ENCODE data around the gene PDX1. TPM values are rescaled to one million over a fixed set of nuclear protein-coding genes. Genes with fewer than 3 reads are reported as not detected.
A peak's percentile ranks its signal among the peaks of the same experiment; 100 is the strongest.

PDX1 gene
- polyA plus RNA-seq, 3 donors = not detected

DNA sequence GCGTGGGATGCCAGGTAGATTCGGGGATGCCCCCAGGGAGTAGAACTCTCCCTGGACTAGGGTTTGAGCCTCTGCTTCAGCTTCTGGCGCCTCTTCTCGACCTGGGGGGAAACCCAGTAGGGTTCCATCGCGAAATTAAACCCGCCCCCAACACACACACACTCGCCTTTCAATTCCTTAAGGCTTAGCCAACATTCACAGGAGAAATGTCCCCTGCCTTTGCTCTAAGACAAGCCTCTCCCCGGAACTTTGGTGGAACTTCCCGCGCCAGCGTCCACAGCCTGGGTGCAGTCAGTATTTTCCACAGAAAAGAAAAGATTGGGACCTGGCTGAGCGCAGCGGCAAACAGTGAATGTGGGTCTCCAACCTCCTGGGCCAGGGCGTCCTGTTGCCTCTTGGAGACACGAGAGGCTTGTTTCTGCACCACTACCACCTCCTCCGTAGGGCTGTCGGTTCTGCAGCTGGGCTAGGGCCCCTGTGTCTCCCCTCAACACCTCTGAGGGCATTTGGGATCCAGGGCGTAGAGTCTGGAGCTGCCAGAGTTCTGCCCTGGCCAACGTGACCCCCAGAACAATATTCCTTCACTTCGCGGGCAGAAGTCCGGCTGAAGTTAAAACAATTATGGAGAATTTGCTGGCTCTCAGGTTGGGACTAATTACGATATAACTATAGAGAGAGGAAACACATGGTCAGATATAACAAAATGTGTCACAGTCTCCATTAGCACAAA lies 3.2 kb downstream of the PDX1 start:
- Histone ChIP-seq H3K79me2 (ENCODE audit: insufficient read depth, low read length) (no peaks in the 10 kb centered on the region), H3K9ac (ENCODE audit: insufficient read depth, low read length, poor library complexity, severe bottlenecking) (no peak overlapping the region), H3K36me3 (replicated peaks in 1 of 2; ENCODE audit: control insufficient read depth in 1 of 2, insufficient read depth in 2 of 2, low read length in 2 of 2) (no peaks in the 10 kb centered on the region), H3K4me1 (ENCODE audit: control insufficient read depth in 1 of 2, insufficient read depth in 2 of 2, low read length in 2 of 2) (peaks cover 22 to 27% of the 10 kb centered on the region in 2 donors), H3K4me2 (replicated peaks; ENCODE audit: extremely low read depth, low read length, poor library complexity, severe bottlenecking) (no peak overlapping the region), H3K4me3 (replicated peaks in 1 of 3; ENCODE audit: low read depth in 2 of 3, low read length in 3 of 3) (no peak overlapping the region), H2AFZ (ENCODE audit: insufficient read depth, low read depth, low read length, poor library complexity, severe bottlenecking) (no peak overlapping the region), H4K20me1 (ENCODE audit: insufficient read depth, low read length) (no peaks in the 10 kb centered on the region), H3K27ac (ENCODE audit: low read depth in 1 of 2, low read length in 2 of 2) (no peak overlapping the region), H3K9me3 (replicated peaks in 1 of 2; ENCODE audit: control insufficient read depth in 1 of 2, insufficient read depth in 1 of 2, low read length in 2 of 2) (peaks cover 0 to 67% of the 10 kb centered on the region in 2 donors), H3K27me3 (ENCODE audit: control insufficient read depth in 2 of 2, insufficient read depth in 2 of 2, low read length in 2 of 2) (peaks cover 90 to 98% of the 10 kb centered on the region in 2 donors)
- Mint-ChIP-seq H3K4me1 (peaks cover 24% of the 10 kb centered on the region), H3K27ac (no peak overlapping the region), H3K9me3 (peaks cover 0 to 33% (median 18%) of the 10 kb centered on the region in 7 donors), H3K36me3 (peaks cover 4 to 11% of the 10 kb centered on the region in 2 donors), H3K4me3 (peak overlapping the region in 1 of 2 donors; percentile 88), H3K27me3 (ENCODE audit: low read depth in 3 of 3) (peaks cover 95 to 99% (median 96%) of the 10 kb centered on the region in 3 donors)
- TF ChIP-seq, protein P1, sequence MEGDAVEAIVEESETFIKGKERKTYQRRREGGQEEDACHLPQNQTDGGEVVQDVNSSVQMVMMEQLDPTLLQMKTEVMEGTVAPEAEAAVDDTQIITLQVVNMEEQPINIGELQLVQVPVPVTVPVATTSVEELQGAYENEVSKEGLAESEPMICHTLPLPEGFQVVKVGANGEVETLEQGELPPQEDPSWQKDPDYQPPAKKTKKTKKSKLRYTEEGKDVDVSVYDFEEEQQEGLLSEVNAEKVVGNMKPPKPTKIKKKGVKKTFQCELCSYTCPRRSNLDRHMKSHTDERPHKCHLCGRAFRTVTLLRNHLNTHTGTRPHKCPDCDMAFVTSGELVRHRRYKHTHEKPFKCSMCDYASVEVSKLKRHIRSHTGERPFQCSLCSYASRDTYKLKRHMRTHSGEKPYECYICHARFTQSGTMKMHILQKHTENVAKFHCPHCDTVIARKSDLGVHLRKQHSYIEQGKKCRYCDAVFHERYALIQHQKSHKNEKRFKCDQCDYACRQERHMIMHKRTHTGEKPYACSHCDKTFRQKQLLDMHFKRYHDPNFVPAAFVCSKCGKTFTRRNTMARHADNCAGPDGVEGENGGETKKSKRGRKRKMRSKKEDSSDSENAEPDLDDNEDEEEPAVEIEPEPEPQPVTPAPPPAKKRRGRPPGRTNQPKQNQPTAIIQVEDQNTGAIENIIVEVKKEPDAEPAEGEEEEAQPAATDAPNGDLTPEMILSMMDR (IDR thresholded peaks at IDR 0.05) = no peak
- intact Hi-C loops (cut with micrococcal nuclease) = no loop called here
- no peak for DNase-seq
- WGBS (ENCODE audit: insufficient coverage) = 6% methylated on average over 18 of the region's 24 CpGs

DNA sequence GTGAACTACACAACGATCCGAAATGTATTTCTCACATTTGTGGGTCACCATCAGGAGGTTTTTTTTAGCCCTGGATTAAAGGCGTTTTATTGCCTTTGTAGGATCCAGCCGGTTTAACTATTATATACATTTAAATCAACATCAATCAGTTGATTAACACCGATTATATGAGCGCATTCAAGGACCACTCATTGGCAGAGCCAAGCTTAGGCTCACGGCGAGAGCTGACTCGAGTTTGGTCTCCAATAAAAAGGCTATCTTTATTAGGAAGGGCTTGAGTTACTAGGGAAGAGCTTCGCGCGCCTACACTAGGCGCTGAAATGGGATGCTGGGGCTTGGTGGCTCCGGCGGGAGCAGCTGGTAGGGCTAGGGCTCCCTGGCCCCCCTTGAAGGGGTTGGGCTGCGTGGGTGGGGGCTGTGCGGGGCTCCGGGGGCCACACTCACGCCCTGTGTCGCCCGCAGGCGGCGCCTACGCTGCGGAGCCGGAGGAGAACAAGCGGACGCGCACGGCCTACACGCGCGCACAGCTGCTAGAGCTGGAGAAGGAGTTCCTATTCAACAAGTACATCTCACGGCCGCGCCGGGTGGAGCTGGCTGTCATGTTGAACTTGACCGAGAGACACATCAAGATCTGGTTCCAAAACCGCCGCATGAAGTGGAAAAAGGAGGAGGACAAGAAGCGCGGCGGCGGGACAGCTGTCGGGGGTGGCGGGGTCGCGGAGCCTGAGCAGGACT lies 4.2 kb downstream of the PDX1 start:
- no peaks in the 10 kb centered on the region for H3K36me3 ChIP-seq (replicated peaks in 1 of 2; ENCODE audit: control insufficient read depth in 1 of 2, insufficient read depth in 2 of 2, low read length in 2 of 2)
- peaks cover 4 to 9% of the 10 kb centered on the region in 2 donors for H3K36me3 Mint-ChIP-seq
- peaks cover 22 to 27% of the 10 kb centered on the region in 2 donors for H3K4me1 ChIP-seq (ENCODE audit: control insufficient read depth in 1 of 2, insufficient read depth in 2 of 2, low read length in 2 of 2)
- DNase-seq = no peak
- no peaks in the 10 kb centered on the region for H4K20me1 ChIP-seq (ENCODE audit: insufficient read depth, low read length)
- no peak overlapping the region for H3K4me3 ChIP-seq (replicated peaks in 1 of 3; ENCODE audit: low read depth in 2 of 3, low read length in 3 of 3)
- peaks cover 21% of the 10 kb centered on the region for H3K4me1 Mint-ChIP-seq
- H3K9me3 ChIP-seq (replicated peaks in 1 of 2; ENCODE audit: control insufficient read depth in 1 of 2, insufficient read depth in 1 of 2, low read length in 2 of 2) = peaks cover 0 to 71% of the 10 kb centered on the region in 2 donors
- H3K27ac Mint-ChIP-seq = no peak overlapping the region
- no peak overlapping the region for H3K4me2 ChIP-seq (replicated peaks; ENCODE audit: extremely low read depth, low read length, poor library complexity, severe bottlenecking)
- peaks cover 95 to 99% (median 96%) of the 10 kb centered on the region in 3 donors for H3K27me3 Mint-ChIP-seq (ENCODE audit: low read depth in 3 of 3)
- no peak overlapping the region for H3K9ac ChIP-seq (ENCODE audit: insufficient read depth, low read length, poor library complexity, severe bottlenecking)
- no peaks in the 10 kb centered on the region for H3K79me2 ChIP-seq (ENCODE audit: insufficient read depth, low read length)
- intact Hi-C loops (cut with micrococcal nuclease) = no loop called here
- no peak overlapping the region for H2AFZ ChIP-seq (ENCODE audit: insufficient read depth, low read depth, low read length, poor library complexity, severe bottlenecking)
- 4% methylated on average over 46 of the region's 48 CpGs for WGBS (ENCODE audit: insufficient coverage)
- H3K9me3 Mint-ChIP-seq = peaks cover 0 to 39% (median 15%) of the 10 kb centered on the region in 7 donors
- peak overlapping the region; percentile 37 to 88 for H3K4me3 Mint-ChIP-seq
- peaks cover 90 to 98% of the 10 kb centered on the region in 2 donors for H3K27me3 ChIP-seq (ENCODE audit: control insufficient read depth in 2 of 2, insufficient read depth in 2 of 2, low read length in 2 of 2)
- H3K27ac ChIP-seq (ENCODE audit: low read depth in 1 of 2, low read length in 2 of 2) = no peak overlapping the region
- TF ChIP-seq, protein P1 (IDR thresholded peaks at IDR 0.05) = no peak
